Pons (tissue), 1 donor: ENCODE data around the gene RANBP10.
"Not testable (repeated sequence)": the region's sequence is repeated elsewhere in the genome, so short reads cannot be mapped to it uniquely, and the experiment has no call there.

Experiments used
- DNase-seq: peaks from one replicate; pipeline ENCODE4 v3.0.0-alpha.2; 2016; ENCODE audit warnings: low spot score

The RANBP10 gene

DNA sequence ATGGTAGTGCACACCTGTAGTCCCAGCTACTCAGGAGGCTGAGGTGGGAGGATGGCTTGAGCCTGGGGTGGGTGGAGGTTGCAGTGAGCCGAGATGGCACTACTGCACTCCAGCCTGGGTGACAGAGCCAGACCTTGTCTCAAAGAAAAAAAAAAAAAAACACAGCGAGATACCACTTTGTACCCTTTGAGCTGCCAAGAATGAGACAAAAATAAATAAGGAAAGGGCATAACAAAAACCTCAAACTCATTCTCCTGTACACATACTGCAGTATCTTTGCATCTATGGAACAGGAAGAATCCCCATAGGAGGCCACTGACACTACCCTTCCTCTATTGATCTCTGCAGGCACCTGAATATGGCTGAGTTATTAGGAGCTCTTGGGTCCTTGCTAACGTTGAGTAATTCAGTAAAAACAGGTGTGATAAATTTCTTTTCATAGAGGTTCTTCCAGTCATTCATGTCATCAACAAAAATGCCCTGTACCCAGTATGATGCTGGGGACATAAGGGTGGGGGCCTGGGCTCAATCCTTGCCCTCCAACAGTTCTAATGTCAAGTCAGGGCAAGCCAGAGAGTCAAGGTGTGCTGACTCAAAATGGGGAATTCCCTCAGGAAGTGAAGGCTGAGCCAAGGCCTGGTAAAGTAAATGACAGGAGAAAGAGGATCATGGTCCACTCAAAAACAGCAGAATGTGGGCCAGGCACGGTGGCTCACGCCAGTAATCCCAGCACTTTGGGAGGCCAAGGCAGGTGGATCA, 26.9 kb downstream of the RANBP10 start:
- DNase-seq = no peak

DNA sequence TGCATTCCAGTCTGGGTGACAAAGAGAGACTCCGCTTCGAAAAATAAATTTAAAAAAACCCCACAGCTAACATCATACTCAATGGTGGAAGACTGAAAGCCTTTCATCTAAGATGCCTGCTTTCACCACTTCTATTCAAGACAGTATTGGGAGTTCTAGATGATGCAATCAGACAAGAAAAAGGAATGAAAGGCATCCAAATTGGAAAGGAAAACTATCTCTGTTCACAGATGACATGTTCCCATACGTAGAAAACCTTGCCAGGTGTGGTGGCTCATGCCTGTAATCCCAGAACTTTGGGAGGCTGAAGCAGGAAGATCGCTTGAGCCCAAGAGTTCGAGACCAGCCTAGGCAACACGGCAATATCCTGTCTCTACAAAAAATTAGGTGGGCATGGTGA, 31.1 kb downstream of the RANBP10 start:
- DNase-seq = no peak

DNA sequence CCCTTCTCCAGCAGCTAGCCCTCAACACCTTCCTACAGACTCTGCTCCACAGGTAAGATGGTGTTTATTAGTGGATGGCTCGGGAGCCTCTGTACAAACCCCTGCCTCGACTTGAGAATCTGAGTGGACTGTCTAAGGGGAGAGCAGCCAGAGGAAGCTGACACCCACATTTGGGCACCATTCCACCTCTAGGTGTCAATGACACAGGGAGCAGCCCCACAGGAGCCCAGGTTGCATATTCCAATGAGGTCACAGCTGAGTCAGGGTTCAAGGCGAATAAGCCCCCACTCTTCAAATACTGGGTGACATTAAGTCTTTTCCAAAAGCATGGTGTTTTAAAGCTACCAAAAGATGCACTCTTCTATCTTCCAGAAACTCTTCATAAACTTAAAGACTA, 31.9 kb downstream of the RANBP10 start:
- DNase-seq = no peak

DNA sequence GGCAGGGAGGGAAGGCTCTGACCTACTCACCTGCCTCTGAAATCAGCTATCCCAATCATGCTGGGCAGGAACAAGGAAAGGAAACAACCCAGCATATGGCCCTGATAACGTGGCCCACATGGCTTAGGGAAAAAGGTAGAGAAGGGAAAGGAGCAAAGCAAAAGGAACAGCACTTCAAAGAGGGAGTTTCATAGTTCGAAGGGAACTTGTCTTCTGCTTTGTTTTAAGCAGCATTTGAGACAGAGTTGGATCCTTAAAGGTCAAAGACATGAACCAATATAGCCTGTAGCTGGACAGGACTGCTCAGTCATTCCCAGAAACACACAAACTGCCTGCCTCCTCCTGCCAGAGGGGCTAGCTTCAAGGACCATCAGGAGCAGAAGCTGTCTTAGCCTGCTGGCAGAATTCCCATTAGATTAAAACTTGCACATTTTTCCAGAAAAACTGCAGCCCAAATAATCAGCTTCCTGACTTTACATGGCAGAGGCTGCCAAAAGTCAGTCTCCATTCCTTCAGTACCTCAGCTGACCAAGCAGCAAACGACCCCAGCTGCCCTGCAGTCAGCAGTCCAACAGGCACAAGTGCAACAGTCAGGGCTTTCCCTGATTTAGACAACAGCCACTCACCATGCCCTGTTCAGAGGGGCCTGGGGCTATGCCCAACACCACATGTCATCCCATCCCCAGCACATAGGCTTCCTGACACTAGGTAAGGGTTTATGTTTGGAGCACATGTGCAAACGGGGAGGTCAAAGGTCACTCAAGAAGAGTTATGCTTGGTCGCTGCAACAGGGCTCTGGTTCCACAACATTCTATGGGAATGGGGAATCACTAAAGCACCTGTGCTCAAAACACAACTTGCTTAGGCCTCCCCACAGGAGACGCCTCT, 32.5 kb downstream of the RANBP10 start:
- no peak for DNase-seq

DNA sequence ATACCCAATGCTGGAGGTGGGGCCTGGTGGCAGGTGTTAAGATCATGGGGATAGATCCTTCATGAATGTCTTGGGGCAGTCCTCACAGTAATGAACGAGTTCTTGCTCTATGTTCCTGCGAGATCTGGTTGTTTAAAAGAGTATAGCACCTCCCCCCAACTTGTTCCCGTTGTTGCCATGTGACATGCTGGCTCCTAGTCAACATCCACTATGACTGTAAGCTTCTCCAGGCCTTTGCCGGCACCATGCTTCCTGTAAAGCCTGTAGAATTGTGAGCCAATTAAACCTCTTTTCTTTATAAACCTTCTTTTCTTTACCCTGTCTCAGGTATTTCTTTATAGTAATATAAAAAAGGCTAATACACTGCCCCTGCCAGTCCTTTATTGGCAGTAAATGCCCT, 33.3 kb downstream of the RANBP10 start:
- DNase-seq = no peak

DNA sequence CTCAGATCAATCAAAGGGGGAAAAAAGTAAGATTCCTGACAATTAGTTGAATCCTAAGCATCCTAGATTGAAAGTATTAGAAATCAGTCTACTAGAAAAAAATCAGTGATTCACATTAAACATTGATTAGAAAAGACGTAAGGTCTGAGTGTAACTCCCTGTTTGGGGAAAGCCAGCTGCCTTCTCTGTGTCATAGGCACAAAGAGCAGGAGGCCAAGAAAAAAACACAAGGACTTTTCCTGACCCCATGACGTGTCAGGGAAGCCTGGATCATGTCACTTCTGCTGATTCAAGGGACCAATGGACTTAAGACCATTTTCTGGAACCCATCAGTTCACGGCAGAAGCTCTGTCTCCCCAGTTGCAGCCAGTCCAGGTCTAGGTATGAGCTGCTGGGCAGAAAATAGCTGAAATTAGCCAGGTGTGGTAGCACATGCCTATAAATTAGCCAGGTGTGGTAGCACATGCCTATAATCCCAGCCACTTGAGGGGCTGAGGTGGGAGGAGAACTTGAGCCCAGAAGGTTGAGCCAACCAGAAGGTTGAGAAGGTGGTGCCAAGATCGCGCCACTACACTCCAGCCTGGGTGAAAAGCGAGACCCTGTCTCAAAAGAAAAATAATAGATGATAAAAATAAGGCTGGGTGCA, 35.9 kb downstream of the RANBP10 start:
- no peak for DNase-seq

DNA sequence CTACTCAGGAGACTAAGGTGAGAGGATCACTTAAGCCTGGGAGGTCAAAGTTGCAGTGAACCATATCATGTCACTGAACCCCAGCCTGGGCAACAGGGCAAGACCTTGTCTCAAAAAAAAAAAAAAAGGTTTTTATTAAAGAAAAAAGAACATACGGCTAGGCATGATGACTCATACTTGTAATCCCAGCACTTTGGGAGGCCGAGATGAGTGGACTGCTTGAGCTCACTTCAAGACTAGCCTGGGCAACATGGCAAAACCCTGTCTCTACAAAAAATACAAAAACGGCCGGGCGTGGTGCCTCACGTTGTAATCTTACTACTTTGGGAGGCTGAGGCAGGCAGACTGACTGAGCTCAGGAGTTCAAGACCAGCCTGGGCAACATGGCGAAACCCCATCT, 38.4 kb downstream of the RANBP10 start:
- no peak for DNase-seq

DNA sequence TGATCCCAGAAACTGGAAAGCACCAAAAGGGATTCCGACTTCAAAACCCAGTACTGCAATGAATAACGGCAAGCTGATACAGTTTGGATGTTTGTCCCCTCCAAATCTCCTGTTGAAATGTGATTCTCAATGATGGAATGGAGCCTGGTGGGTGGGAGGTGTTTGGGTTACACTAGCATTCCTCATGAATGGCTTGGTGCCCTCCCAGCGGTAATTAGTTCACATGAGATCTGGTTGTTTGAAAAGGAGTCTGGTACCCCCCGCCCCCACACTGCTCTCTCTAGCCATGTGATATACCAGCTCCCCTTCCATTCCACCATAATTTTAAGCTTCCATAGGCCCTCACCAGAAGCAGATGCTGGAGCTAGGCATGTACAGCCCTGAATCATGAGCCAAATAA, 40.1 kb downstream of the RANBP10 start:
- no peak for DNase-seq

DNA sequence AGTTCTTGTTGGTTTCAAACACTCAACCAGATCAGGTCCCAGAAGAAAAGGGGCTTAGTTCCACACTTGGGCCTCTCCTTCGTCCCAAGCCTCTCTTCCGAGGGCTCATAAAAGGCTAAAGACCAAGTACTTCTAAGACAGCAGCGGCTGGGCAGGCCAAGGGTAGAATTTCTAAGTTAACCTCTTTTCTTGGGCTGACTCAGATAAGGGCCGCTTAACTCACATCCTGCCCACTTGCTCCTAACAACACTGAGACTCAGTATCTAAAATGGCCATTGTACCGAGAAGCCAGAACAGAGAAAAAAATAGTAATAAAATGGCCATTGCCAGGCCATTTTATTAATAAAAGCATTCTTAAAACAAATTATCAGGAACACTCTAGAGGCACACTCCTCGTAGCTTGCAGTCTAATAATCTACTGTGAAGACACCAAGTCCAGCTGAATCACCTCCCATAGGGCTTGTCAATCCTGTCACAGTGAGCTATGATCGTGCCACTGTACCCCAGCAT, 42.1 kb downstream of the RANBP10 start:
- DNase-seq = no peak

DNA sequence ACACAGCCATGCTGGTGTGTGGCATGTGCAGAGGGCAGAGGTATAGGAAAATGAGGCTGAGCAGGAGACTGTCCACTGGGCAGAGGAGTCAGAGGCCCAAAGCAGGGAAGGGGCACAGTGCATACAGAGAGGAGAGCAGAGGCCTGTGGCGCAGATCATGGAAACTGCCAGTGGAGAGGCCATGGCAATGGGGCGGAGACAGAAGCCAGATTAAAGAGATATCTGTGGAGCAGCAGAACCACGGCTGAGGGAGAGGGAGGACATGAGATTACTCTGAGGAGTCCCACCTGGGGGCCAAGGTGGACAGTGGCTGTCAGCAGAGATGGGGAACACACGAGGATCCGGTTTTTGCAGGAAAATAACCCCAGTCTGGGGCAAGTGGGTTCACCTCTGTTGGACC, 43.3 kb downstream of the RANBP10 start:
- DNase-seq = no peak

DNA sequence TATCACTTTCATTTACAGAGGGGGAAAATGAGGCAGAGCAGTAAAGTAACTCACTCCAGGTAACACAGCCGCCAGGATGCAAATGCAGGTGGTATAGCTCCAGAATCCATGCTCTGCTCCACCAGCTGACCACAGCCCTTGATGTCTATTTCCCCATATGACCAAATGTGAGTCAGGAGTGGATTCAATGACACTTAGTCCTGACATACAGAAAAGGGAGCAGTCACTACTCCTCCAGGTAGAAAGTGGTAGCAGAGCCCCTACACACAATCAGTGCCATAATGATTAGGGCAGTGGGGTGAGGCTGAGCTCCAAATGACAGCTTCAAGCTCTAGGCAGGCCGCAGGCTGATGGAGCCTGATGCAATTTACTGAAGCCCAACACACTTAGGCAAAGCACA, 44.0 kb downstream of the RANBP10 start:
- no peak for DNase-seq

DNA sequence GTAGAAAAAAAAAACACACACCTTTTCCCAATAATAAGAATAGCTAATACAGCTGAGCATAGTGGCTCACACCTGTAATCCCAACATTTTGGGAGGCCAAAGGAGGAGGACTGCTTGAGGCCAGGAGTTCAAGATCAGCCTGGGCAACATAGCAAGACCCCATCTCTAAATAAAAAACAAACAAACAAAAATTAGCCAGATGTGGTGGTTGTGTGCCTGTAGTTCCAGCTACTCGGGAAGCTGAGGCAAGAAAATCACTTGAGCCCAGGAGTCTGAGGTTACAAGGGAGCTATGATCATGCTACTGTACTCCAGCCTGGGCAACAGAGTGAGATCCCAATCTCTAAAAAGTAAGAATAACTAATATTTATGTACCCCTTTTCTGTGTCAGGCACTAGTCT, 44.4 kb downstream of the RANBP10 start:
- DNase-seq = no peak

DNA sequence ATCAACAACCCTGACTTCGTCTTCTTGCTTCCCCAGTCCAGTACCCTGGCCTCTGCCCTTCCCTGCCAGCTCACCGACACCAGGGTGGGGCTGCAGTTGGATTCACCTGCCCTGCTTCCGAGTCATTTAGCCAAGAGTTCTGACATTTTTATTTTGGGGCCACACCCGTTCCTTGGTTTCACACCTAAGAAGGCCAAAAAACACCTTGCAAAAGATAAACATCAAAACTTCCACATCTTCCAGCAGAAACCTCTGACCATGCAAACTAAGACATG, 45.5 kb downstream of the RANBP10 start:
- no peak for DNase-seq

DNA sequence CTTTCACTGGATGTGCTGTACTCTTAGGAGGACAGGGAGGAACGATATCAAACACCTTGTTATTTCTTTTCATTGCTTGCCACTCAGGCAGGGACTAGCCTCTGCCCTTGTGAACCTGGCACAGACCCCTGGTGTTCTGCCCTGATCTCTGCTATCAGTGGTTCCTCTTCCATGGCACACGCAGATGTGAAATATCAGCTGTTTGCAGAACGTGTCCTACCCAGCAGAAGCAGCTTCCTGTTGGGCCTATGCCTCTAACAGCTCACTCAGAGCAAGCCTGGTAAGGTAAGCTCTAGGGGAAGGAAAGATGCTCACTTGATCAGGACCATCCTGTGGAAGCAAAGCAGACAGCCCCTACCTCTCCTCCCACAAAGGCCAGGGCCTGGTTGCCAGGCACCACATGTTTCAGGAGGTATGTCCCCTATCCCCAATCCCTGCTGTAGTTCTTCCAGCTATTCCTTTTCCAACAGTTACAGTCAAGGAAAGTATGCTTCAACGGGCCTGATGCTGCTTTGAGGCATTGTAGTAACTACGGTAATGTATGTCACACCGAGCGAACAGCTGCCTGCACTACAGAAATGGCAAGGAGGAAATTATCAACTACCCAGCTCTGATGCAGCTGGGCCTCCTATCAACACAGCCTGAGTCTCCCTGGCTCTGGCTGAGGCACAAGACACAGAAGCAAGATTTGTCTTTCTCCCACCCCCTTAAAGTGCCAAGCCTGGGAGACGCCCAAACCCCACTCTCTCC, 46.0 kb downstream of the RANBP10 start:
- no peak for DNase-seq

DNA sequence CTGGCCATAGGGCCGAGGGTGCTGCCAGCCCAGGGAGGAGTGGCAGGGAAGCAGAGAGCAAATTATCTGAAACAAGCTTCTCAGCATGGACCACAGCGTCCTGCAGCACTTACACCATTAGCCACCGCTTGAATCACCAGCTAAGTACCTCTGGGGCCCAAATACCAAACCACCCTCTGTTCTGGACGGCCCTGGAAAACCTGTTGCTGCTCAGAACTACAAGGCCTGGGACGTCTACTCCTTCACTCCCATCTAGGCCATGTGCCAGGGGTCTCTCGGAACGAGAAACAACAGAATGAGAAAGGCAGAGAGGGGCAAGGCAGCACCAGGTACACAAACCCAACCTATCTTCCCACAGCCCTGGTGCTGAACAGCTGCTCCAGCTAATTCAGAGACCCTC, 47.4 kb downstream of the RANBP10 start:
- no peak for DNase-seq

DNA sequence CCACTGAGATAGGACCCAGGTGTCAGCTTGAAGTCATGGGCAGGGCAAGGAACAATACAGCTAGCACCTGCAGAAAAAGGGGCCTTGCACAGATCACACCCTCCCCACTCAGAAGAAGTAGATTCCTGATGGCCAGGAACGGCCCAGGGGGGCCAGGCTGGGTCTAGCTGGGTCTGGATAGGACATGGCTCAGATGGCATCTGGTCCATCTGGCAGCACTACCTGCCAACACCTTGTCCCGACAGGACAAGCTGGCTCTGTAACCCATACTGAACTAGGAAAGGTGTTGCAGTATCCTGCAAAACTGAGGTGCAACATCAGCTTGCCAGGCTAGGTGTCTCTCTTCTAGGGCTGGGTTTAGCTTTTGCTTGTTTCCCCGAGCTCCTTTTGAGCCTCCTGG, 48.4 kb downstream of the RANBP10 start:
- DNase-seq = no peak

DNA sequence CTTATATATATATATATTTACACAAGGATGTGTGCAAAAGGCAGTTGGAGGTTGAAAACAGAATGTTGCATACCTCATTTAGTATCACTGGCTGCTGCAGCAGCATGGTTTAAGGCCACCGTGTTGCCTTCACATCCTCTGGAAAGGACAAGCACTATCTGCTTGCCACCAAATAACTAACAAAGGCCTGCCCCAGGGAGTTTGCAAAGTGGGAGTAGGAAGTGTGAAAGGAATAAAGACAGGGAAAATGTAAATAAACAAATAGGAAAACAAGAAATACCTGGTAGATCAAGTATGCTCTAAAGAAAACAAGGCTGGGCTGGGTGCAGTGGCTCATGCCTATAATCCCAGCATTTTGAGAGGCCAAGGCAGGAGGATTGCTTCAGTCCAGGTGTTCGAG, 53.7 kb downstream of the RANBP10 start:
- no peak for DNase-seq

DNA sequence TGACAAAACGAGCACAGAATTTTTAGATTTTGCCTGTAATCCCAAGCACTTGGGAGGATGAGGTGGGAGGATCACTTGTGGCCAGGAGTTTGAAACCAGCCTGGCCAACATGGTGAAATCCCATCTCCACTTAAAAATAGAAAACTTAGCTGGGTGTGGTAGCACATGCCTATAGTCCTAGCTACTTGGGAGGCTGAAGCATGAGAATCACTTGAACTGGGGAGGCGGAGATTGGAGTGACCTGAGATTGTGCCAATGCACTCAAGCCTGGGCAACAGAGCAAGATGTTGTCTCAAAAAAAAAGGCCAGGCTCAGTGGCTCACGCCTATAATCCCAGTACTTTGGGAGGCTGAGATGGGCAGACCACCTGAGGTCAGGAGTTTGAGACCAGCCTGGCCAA, 55.0 kb downstream of the RANBP10 start:
- DNase-seq = not testable (repeated sequence)

DNA sequence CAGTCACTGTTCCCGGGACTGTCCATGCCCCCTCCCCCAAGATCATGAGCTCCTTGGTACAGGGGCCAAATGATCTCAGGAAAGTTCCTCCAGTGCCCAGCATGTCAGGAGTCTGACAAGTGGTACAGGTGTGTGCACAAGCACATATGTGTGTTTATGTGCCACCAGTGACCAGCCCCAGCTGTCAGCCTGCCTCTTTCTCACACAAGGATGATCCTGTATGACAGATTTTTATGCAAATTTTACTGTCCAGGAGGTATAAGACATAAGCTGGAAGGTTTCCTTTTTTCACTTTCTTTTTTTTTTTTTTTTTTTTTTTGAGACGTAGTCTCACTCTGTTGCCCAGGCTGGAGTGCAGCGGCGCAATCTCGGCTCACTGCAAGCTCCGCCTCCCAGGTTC, 55.9 kb downstream of the RANBP10 start:
- no peak for DNase-seq

DNA sequence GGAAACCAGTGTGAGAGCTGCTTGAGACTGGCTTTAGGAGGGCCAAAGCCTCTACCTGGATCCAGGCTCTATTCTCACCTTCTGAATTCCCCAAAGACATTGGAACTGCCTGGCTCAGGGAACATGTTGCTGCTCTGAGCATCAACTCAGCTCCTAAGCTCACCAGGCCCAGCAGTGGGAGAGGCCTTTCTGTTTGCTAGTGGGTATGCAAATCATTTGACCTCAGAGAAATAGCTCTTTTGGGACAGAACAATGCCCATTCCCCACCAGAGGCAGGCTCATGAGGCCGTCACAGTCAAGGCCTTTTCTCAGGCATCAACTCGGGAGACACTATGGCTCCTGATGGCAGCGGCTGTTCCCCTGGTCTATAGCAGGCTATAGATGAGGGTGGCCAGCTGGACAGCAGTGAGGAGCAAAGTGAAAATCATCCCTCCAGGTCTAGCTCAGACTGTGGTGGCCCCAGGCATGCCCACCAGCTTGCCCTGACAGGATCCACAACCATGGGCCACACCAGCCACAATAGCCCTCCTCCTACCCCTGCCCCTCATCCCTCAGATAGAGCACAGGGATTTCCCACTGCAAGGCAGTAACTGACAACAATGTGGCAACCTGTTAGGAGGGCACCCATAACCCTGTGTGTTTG, 56.8 kb downstream of the RANBP10 start:
- no peak for DNase-seq

DNA sequence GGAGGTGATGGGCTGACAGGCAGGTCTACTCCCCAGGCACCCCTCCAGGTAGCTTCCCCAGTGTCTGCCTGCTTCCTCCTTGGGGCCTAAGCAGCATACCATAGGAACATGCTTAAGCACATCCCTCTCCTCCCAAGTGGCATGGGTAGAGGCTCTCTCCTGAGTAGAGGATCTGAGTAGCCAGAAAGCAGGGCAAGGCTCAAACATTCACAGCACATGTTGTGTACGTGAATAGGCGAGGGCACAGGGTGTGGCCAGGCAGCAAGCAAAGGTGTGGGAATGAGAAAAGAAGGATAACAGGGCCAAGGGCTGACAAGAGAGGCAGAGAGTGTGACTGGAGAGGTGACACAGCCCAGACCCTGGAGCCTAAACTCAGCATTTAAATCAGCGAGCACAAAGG, 57.5 kb downstream of the RANBP10 start:
- no peak for DNase-seq

DNA sequence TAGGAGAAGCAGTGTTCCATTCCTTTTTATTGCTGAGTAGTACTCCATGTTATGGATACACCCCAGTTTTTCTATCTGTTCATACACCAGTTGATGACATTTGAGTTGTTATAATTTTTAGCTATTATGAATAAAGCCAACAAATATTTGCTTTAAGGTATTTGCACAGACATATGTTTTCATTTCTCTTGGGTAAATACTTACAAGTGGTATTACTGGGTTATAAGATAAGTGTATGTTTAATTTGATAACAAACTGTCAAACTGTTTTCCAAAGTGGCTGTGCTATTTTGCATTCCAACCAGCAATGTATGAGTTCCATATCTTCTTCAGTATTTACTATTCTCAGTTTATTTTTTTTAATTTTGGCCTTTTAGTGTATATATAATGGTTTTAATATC, 59.5 kb downstream of the RANBP10 start:
- no peak for DNase-seq
